Fibroblast of upper back skin (primary cell): ENCODE measurements around the gene CEP20.
"Not testable (repeated sequence)": the region's sequence is repeated elsewhere in the genome, so short reads cannot be mapped to it uniquely, and the experiment has no call there.

Experiments used
- DNase-seq: peaks from one replicate; pipeline ENCODE4 v3.0.0-alpha.2; 2013

Gene CEP20

DNA sequence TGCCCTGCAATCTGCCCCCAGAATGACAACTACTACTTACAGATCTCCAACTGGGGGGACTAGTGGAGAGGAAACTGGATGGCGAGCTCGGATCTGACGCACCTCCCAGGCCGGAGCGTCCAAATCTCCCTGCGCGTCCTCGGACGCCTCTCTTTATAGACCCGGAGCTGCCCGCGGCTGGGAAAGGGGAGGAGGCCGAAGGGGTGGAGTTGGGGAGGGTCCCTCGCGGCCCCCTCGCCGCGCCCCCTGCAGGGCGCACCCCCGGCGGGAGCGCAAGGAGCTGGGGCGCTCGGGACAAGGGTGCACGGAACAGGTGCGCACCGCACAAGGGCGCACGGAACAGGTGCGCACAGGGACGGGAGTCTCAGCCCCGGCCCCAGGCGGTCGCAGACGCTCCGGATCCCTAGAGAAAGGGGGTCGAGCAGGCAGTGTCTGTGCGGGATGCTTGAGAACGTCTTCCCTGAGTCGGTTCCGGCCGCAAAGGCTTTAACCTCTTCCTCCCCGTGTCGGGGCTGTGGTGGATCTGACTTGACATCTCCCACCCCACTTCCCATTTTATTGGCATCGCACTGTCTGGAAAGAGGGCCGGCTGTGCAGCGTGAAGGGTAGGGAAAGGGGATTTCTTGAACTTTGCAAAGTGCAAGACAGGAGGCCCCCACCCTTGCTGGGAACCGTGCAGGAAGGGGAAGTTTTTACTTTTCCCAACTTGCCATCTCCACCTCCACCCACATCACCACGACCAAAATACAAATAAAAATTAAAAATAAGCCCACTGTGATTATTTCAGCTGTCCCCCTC is 31.3 kb downstream of the CEP20 start, which contains the start of gene MYH11:
Gene MYH11 (minus strand): TSS at position 128 of the 798 bp plus-strand sequence. CDS start 18,776 bp downstream, outside the sequence.
- no peak for DNase-seq

DNA sequence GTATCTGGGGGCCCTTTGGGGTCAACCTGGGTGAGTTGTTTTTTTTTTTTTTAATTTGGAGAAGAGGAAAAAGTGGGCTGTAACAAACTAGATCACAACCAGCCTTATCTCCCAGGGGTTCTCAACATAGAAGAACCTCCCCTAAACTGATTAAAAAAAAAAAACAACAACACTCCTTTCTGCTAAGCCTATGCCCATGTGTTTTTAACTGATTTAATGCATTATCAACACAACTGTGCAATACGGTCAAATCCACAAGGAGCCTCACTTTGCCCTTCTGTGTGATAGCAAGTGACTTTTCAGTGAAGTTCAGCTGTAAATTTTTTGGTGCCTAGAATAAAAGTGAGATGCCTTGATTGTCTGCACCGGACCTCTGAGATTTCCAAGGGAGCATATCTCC is 32.2 kb downstream of the CEP20 start:
- no peak for DNase-seq

DNA sequence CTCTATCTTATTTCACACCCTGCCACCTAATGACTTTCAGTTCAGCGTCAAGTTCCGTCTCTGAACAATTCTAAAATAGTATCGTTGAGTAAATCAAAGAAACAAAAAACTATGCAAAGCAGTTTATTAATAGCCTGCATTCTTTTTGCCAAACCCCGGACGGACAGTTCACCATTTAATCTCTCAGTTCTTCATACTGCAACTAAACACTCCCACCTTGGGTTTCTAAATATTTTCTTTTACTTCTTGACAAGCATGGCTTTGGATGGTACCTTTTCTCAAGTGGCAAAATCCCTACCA is 32.7 kb downstream of the CEP20 start:
- no peak for DNase-seq

DNA sequence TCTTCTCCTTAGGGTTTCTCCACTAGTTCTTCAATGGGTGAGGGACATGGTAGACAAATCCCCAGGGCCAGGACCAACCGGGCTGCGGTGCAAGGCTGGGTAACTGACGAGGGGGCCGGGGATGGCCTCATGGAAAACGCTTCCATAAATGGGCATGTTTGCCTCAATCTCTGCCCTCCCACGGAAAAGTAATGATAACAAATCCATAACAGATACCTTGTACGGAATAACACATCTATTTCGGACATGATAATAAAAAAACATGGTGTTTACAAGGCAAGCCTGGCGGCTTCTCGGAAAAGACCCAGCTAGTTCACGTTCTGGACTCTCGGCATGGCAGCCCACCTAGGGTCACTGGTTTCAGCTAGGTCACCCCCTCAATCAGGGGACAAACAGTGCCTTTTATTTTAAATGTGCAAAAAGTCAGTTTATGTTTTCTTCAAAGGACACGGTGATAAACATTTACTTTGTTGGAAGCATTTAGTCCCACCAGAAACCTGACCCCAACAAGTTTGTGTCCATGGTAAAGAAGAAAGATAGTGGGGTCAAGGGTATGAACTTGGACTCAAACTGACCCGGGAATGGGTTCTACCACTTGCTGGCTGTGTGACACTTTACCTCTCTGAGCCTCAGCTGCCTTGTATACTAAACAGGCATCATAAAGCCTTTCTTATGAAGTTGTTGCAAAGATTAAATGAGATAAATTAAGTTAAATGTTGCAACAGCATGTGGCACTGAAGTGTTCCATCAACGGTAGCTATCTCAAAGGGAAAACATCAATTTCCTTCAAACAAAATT is 33.3 kb downstream of the CEP20 start:
- DNase-seq: no peak

DNA sequence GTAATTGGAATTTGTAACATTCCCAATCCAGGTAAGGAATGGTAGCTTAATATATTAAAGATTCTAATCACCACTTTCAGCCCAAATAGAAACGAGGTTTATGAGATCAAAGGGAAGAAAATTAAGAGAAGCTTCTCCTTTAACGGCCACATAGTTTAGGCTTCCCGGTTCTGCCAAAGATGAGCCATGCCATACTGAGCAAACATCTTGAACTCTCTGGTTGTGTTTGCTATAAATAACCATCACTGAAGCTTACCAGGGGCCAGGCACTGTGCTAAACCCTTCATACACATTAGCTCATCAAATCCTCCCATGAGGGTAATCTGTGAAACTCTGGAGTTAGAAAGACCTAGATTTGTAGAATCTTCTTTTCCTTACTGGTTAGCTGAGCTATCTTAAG is 34.3 kb downstream of the CEP20 start:
- no peak for DNase-seq

DNA sequence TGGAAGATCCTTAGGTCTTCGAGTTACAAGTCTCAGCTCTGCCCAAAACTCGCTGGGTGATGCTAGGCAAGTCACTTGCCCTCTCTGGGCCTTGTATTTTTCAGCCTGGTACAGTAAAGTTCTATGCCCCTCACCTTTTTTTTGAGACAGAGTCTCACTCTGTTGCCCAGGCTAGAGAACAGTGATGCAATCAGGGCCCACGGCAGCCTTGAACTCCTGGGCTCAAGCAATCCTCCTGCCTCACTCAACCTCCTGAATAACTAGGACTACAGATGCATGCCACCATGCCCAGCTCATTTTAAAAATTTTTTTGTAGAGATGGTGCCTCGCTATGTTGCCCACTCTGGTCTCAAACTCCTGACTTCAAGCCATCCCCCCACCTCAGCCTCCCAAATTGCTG is 35.4 kb downstream of the CEP20 start:
- DNase-seq: no peak

DNA sequence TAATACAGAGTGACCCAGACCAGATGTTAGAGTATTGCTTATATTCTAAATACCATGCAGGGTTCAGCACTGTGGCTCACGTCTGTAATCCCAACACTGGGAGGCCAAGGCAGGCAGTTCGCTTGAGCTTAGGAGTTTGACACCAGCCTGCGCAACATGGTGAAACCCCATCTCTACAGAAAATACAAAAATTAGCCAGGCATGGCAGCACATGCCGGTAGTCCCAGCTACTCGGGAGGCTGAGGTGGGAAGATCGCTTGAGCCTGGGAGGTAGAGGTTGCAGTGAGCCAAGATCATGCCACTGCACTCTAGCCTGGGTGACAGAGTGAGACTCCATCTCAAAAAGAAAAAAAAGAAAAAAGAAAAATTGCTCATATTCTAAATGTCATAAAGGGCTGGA is 37.8 kb downstream of the CEP20 start:
- DNase-seq: not testable (repeated sequence)

DNA sequence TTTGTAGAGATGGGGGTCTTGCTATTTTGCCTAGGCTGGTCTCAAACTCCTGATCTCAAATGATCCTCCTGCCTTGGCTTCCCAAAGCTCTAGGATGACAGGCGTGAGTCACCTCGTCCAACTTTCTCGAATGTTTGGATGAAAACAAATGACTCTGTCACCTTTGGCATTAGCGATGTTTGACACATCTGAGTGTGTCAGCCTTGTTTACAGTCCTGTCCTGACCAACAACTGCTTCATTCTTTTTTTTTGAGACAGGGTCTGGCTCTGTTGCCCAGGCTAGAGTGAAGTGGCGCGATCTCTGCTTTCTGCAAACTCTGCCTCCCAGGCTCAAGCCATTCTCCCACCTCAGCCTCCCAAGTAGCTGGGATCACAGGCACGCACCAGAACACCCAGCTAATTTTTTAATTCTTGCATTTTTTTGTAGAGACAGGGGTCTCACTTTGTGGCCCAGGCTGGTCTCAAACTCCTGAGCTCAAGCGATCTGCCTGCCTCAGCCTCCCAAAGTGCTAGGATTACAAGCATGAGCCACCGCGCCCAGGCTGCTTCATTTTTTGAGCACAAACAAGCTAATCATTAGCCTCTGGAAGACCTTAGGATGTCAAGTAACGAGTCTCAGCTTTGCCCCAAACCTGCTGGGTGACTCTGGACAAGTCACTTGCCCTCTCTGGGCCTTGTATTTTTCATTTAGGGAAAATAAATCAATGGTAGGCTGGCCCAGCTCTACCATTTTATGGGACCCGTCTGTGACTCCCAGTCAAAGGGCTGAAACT is 39.0 kb downstream of the CEP20 start:
- DNase-seq: no peak

DNA sequence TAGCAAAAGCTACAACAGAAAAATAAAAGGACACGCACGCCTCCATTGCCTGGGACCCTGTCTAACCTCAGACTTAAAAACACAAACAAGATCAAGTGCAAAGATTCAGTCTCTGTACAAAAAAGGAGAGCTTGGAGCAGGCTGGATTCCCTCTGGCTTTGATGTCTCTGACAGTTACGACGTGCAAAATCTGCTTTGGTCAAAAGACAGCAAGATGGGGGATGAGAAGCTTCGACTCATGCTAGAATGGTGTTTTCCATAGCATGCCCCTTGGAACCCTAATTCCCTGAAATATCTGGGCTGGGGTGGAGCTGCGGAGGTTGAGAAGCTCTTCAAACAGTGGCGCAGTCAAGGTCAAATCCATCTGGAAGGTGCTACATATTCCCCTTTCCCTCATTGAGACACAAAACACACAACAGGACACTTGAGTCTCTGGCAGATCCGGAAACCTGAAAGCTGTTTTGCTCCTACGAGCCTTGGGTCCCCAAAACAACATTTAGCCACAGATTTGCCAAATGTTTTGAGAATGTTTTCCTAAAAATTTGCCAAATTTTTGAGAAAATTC is 40.7 kb downstream of the CEP20 start:
- DNase-seq: no peak

DNA sequence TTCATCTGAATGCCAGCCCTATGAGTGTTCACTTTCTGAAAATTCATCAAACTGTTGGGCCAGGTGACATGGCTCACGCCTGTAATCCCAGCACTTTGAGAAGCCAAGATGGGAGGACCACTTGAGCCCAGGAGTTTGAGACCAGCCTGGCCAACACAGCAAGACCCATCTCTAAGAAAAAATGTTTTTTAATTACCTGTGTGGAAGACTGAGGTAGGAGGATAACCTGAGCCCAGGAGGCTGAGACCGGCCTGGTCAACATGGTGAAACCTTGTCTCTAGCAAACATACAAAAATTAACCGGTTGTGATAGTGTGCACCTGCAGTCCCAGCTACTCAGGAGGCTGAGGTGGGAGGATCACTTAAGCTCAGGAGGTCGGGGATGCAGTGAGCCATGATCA is 41.9 kb downstream of the CEP20 start:
- DNase-seq: no peak

DNA sequence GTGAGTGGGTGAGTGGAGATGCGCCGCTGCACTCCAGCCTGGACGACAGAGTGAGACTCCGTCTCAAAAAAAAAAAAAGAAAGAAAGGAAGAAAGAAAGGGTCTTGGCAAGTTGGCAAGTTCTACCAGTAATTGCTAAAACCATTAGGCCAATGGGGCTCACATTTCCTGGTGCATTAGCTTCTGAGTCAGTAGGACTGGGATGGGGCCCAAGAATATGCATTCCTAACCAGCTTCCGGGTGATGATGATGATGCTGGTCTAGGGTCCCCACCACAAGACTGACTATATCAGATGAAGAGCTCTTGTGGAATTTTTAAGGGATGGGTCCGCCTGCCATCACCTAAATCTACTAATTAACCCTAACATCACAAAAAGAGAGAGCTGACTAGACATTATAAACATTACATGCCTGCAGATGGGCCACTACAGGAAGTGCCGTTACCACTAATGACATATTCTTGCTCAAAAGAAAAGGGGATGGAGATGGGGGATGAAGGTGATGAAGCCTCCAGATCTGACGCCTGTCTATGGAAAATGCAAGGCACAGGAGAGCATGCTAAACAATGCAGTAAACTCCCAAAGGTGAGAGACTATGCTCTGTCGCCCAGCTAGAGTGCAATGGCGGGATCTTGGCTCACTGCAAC is 44.6 kb downstream of the CEP20 start:
- DNase-seq: no peak

DNA sequence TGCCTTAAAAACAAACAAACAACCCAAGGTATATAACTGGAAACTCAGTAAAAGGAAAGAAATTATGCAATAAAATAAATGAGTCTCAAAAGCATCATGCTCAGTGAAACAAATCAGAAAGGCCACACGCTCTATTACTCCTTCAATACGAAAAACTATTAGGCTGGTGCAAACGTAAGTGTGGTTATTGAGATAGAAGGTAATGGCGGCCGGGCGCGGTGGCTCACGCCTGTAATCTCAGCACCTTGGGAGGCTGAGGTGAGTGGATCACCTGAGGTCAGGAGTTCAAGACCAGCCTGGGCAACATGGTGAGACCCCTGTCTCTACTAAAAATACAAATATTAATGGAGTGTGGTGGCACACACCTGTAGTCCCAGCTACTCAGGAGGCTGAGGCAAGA is 49.2 kb downstream of the CEP20 start:
- not testable (repeated sequence) for DNase-seq

DNA sequence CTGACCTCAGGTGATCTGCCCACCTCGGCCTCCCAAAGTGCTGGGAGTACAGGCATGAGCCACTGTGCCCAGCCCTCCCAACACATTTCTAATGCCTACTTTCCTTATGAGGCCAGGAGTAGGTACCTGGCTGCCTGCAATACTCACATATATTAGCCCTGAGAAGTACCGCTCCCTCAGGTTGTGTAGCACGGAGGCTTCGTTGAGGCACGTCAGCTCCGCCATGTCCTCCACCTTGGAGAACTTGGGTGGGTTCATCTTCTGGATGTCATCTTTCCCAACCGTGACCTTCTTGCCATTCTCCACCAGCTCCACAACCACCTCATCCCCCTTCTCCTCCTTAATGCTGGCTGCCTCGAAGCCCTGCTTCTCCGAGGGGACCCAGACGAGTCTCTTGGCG is 50.6 kb downstream of the CEP20 start:
- DNase-seq: no peak

DNA sequence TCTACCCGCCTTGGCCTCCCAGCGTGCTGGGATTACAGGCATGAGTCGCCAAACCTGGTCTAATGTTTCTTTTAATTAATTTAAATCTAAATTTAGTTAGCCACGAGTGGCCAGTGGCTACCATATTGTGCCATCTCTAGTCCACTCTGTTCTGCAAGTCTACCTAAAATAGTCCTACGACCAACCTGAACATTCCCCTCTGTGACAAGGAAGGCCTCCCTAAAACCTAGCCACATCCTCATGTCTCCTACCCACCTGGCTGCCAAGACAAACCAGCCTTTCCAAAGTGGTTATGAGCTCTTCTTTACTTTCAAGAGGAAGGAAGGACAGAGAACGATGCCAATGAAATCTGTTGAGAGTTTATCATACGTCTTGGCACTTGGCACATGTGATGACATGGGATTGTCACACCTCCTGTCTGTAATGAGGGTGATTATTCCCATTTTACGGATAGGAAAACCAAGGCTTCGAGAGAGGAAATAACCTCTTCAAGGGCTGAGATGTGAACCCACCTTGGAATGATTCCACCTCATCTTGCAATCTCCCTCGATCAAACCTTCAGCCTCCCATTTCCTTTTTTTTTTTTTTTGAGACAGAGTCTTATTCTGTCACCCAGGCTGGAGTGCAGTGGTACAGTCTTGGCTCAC is 51.3 kb downstream of the CEP20 start:
- no peak for DNase-seq

DNA sequence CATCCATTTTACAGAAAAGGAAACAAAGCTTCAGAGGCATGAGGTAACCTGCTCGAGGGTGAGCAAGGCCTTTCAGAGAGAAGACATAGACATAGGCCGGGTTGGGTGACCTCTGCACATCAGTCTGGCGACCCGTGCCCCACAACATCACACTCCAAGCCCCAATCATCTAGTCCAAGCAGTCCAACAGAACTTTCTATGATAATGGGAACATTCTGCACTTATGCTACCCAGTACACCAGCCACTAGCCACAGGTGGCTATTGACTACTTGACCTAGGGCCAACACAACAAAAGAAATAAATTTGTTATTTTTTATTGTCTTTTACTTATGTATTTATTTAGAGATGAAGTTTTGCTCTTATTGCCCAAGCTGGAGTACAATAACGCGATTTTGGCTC is 52.3 kb downstream of the CEP20 start:
- no peak for DNase-seq

DNA sequence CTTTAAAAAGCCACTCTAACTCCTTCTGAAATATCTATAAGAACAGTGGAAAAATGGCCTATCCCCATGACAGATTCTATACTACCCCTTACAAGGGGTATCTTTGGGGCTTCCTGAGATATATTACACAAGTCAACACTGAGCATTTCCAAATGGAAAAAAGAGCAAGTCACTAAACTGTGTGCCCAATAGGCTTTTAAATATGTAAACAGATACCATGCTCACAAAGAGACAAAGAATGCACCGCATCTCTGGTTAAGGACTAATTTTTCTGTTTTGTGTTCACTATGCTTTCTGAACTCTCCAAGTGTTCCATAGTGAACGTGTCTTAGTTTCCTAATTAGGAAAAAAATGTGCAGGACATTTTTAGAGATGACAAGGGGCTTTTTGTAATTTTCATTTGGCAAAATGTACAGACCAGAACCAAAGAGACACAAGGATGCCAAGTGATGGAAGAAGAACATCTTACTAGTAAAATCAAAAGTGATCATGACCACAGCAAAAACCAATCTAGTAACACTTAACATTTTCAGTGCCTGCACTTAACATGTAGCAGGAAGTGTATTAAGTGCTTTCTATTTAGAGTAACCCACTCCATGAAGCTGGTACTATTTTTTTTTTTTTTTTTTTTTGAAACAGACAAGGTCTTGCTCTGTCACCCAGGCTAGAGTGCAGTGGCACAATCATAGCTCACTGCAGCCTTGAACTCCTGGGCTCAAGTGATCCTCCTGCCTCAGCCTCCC is 53.1 kb downstream of the CEP20 start:
- DNase-seq: no peak

DNA sequence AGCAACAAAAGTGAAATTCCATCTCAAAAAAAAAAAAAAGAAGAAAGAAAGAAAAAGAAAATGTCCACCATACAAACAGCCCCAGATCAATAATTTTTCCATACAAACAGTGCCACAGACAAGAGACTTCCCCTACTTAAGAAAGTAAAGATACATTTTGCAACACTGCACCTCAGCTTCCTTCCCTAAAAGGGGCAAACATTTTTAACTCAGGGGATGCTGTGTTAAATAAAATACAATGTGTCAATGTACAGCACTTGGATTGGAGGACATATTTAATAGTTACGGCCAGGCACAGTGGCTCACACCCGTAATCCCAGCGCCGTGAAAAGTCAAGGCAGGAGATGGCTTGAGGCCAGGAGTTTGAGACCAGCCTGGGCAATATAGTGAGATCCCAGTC is 53.9 kb downstream of the CEP20 start:
- no peak for DNase-seq

DNA sequence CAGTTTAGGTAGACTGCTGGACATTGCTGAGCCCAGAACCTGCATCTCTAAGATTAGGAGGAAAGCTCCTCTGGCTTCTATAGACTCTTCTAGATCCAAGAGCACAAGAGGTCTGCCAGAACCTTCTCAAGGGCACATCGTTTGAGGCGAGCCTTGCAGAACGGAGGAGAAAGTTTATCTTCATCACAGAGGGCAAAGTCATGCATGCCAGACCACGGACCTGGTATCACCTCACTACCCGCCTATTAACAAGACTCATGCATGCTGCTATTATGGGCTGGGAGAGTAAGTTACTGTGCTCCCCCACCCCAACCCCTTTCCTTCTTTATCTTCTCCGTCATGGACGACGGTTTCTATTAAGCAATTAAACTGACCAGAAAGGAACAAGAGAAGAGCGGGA is 54.9 kb downstream of the CEP20 start:
- DNase-seq: no peak

DNA sequence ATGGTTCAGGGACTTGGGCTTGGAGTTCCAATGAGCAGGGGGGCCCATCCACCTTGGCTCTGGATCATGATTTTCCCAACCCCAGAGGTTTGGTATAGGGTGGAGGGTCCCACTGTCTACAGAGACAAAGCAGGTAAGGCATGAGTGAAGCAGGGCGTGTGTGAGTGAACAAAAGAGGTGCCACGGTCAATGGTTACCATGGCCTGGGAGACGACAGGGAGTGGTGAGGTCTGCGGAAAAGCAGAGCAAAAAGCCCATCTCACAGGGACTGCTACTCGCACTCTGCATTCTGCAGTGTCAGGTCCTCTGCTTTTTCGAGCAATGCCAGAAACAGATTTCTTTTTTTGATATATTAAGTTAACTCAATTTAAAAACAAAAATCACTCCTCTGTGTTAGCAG is 56.2 kb downstream of the CEP20 start:
- DNase-seq: no peak

DNA sequence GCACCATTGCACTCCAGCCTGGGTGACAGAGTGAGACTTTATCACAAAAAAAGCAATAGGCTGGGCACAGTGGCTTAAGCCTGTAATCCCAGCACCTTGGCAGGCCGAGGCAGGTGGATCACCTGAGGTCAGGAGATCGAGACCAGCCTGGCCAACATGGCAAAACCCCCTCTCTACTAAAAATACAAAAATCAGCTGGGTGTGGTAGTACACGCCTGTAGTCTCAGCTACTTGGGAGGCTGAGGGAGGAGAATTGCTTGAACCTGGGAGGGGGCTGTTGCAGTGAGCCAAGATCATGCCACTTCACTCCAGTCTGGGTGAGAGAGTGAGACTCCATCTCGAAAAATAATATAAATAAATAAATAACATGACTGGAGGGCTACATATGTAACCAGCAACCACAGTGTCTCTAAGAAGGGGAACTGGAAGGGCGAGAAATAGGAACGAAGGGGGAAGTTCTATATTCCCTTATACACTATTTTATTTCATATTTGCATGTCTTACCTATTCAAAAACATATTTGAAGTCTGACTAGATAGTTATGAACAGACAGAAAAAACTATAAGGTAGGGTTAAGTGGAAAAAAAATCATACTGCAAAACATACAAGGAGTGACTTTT is 57.5 kb downstream of the CEP20 start:
- DNase-seq: no peak

DNA sequence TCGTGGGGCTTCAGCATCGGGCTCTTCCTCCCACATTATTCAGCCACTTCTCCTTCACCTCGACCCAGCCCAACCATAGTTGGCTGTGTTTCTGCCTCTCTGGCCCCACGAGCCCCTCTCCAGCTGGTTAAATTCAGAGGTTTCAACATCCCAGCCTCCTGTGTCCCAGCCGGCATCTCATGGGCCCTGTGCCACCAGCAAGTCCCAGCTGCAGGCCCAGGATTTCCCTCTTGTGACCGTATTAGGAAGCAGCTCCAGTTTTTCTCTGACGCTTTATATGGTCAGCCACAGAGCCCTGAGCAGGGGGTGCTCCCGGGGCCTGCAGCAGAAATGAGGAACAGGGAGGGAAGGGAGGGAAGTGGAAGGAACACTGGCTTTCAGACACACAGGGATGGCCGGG is 58.9 kb downstream of the CEP20 start:
- peak; percentile 34 for DNase-seq
